Left ventricle myocardium inferior (tissue), 1 donor: ENCODE data around the gene METAP1. TPM values are rescaled to one million over a fixed set of nuclear protein-coding genes. Genes with fewer than 3 reads are reported as not detected.
"Not testable (repeated sequence)": the region's sequence is repeated elsewhere in the genome, so short reads cannot be mapped to it uniquely, and the experiment has no call there.

Experiments used
- DNase-seq: peaks from one replicate; pipeline ENCODE4 v3.0.0-alpha.2; 2020
- H3K27ac ChIP-seq: fragments of 200-600 bp; replicated peaks from 2 replicates; pipeline ENCODE4 v1.8.0; 2021
- H3K27me3 ChIP-seq: fragments of 200-600 bp; 2 replicates; pipeline ENCODE4 v1.8.0; 2021; ENCODE audit warnings: low read depth
- H3K36me3 ChIP-seq: fragments of 200-600 bp; 2 replicates; pipeline ENCODE4 v1.8.0; 2021
- H3K4me1 ChIP-seq: fragments of 200-600 bp; 2 replicates; pipeline ENCODE4 v1.8.0; 2021
- H3K4me3 ChIP-seq: fragments of 200-600 bp; 2 replicates; pipeline ENCODE4 v1.8.0; 2021; ENCODE audit warnings: mild to moderate bottlenecking, moderate library complexity
- H3K9me3 ChIP-seq: fragments of 200-600 bp; replicated peaks from 2 replicates; pipeline ENCODE4 v1.8.0; 2021
- intact Hi-C: fragments of 100-400 bp; cut with micrococcal nuclease; formaldehyde crosslinking; loops from one replicate; pipeline ENCODE4 v1.11.0; 2022
- total RNA-seq: library from RNA; stranded (reverse); fragmentation: NEBNext Ultra II Directional; extraction: Animal tissue kit (Norgen Biotek cat#: 25700); gene quantifications from one replicate; pipeline ENCODE4 v1.2.1, GENCODE V29; 2021
- TF ChIP-seq, protein P1 (sequence below): fragments of 200-600 bp; IDR thresholded peaks from 2 replicates; pipeline ENCODE4 v1.8.0; 2021; ENCODE audit warnings: antibody characterized with exemption, mild to moderate bottlenecking, borderline replicate concordance
- donor health status: DM: no; HTN: yes; CAD: no; lungs with severe emphysema.

The METAP1 gene
- total RNA-seq, 1 donor from 2014 or later = 50.8 TPM

DNA sequence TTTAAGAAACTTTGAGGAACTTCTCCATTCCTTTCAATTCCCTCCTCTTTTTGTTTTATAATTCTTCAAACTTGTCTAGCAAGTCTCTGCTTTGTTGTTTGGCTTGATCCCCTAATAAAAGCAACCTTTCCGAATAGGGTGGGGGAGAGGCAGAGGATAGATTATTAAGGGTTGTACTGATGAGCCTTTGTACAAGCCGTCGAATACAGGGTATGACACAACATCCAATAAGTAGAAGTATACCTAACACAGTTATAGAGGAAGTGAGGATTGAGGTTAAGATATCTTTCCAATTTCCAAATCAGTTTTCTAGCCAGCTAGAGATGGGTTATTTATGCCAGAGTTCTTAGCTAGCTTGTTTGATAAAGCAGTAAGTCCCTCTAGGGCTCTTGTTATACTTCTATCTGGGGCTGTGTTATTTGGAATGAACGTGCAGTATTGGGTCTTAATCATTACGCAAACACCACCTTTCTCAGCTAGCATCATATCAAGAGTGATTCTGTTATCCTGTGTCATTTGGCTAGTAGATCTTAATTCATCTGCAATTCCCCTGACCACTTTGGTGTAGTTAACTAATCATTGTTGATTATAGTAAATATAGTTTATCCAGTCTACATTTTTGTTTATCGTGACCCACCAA lies 18.5 kb downstream of the METAP1 start:
- intact Hi-C loops = no loop called here
- H3K36me3 ChIP-seq = no peaks in the 10 kb centered on the region
- peaks cover 26% of the 10 kb centered on the region for H3K4me1 ChIP-seq
- peak overlapping the region; percentile 54 for H3K4me3 ChIP-seq
- peaks cover 24% of the 10 kb centered on the region for H3K9me3 ChIP-seq
- H3K27ac ChIP-seq = peak overlapping the region; percentile 86
- TF ChIP-seq, protein P1, sequence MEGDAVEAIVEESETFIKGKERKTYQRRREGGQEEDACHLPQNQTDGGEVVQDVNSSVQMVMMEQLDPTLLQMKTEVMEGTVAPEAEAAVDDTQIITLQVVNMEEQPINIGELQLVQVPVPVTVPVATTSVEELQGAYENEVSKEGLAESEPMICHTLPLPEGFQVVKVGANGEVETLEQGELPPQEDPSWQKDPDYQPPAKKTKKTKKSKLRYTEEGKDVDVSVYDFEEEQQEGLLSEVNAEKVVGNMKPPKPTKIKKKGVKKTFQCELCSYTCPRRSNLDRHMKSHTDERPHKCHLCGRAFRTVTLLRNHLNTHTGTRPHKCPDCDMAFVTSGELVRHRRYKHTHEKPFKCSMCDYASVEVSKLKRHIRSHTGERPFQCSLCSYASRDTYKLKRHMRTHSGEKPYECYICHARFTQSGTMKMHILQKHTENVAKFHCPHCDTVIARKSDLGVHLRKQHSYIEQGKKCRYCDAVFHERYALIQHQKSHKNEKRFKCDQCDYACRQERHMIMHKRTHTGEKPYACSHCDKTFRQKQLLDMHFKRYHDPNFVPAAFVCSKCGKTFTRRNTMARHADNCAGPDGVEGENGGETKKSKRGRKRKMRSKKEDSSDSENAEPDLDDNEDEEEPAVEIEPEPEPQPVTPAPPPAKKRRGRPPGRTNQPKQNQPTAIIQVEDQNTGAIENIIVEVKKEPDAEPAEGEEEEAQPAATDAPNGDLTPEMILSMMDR = no peak
- H3K27me3 ChIP-seq = no peaks in the 10 kb centered on the region
- no peak for DNase-seq

DNA sequence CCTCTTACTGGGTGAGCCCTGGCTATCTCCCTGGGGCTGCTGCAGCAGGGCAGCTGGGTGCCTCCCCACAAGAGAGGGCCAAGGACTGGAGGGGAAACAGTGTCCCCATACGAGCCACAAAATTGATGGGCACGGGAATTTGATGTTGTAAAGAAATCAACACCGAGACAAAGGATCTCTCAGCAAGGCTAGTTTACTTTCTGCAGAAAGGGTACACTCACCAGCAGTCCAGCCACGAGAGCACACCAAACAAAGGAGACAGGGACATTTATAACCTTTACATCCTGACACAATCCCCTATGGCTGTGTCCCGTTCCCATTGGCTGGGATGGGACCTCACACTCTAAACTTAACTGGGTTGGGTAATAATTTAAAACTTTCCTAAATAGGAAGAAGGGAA lies 25.9 kb downstream of the METAP1 start:
- TF ChIP-seq, protein P1 = no peak
- Histone ChIP-seq H3K9me3 (peaks cover 20% of the 10 kb centered on the region), H3K27ac (peak overlapping the region; percentile 12), H3K4me3 (no peak overlapping the region), H3K4me1 (peaks cover 49% of the 10 kb centered on the region), H3K36me3 (peaks cover 15% of the 10 kb centered on the region), H3K27me3 (no peaks in the 10 kb centered on the region)
- intact Hi-C loops = no loop called here
- DNase-seq = no peak

DNA sequence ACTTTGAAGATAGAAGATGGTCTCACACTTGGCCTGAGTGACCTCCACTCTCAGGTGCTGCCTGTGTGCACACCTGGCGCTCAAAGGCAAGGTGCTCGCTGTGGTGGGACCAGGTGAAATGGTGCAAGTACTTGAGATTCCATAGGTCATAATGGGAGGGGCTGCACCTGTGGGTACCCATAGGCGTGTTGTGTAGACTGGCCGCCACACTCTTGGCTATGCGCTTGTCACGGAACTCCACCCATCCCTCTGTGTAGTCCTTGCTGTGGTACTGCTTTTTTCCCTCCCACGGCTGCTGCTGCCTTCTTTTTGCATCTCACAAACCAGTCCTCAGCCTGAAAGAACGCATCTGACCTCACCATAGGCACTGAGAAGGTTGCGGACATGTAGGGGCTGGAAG lies 27.0 kb downstream of the METAP1 start:
- no peak overlapping the region for H3K27ac ChIP-seq
- peaks cover 49% of the 10 kb centered on the region for H3K4me1 ChIP-seq
- H3K9me3 ChIP-seq = peaks cover 20% of the 10 kb centered on the region
- no peak overlapping the region for H3K4me3 ChIP-seq
- TF ChIP-seq, protein P1 = no peak
- intact Hi-C loops = no loop called here
- no peaks in the 10 kb centered on the region for H3K27me3 ChIP-seq
- peaks cover 15% of the 10 kb centered on the region for H3K36me3 ChIP-seq
- DNase-seq = no peak

DNA sequence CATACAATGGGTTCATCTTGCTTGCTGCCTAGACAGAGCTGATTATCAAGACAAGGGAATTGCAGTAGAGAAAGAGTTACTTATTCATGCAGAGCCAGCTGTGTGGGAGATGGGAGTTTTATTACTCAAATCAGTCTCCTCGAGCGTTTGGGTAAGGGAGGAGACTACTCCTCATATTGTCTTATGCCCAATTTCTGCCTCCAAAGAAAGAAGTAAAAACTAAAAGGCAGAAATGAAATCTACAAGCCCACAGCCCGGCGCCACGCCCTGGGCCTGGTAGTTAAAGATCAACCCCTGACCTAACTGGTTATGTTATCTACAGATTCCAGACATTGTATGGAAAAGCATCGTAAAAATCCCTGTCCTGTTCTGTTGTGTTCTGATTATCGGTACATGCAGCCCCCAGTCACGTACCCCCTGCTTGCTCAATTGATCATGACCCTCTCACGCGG lies 28.3 kb downstream of the METAP1 start:
- H3K27me3 ChIP-seq, H3K27ac ChIP-seq, DNase-seq, intact Hi-C loops, H3K4me3 ChIP-seq: not testable (repeated sequence)
- Histone ChIP-seq H3K36me3 (peaks cover 15% of the 10 kb centered on the region), H3K9me3 (peaks cover 20% of the 10 kb centered on the region), H3K4me1 (peaks cover 62% of the 10 kb centered on the region)

DNA sequence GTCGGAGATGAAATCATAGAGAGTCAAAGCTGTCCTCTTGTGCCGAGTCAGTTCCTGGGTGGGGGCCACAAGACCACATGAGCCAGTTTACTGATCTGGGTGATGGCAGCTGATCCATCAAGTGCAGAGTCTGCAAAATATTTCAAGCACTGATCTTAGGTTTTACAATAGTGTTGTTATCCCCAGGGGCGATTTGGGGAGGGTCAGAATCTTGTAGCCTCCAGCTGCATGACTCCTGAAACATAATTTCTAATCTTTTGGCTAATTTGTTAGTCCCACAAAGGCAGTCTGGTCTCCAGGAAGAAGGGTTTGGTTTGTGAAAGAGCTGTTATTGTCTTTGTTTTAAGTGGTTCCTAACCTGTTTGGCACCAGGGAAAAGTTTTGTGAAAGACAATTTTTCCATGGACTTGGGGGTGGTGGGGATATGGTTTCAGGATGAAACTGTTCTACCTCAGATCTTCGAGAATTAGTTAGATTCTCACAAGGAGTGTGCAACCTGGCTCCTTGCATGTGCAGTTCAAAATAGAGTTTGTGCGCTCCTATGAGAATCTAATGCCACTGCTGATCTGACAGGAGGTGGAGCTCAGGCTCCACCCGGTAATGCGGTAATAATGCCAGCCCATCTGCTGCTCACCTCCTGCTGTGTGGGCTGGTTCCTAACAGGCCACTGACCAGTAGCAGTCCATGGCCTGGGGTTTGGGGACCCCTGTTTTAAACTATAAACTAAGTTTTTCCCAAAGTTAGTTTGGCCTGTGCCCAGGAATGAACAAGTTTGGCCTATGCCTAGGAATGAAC lies 29.2 kb downstream of the METAP1 start:
- peak overlapping the region; percentile 68 for H3K27ac ChIP-seq
- intact Hi-C loops = no loop called here
- no peaks in the 10 kb centered on the region for H3K27me3 ChIP-seq
- H3K36me3 ChIP-seq = peaks cover 15% of the 10 kb centered on the region
- peak; percentile 15 for DNase-seq
- TF ChIP-seq, protein P1 = peak; percentile 32
- H3K4me3 ChIP-seq = no peak overlapping the region
- H3K9me3 ChIP-seq = peaks cover 20% of the 10 kb centered on the region
- peaks cover 66% of the 10 kb centered on the region for H3K4me1 ChIP-seq

DNA sequence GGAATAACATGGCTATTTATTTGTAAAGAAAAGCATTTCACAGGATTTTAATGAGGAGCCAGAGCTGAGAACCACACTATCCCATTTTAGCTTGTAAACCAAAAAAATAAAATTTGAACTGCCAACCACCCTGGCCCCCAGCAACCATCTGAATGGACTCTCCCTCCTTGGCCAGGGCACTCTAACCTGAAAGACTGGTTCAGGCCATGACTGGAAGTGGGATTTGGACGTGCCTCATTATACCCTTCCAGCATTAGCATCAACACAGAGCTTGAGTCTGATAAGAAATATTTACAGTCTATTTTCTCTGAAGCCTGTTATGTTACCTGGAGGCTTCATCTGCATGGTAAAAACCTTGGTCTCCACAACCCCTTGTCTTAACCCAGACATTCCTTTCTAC lies 30.0 kb downstream of the METAP1 start:
- Histone ChIP-seq H3K36me3 (peaks cover 11% of the 10 kb centered on the region), H3K4me3 (no peak overlapping the region), H3K27ac (peak overlapping the region; percentile 68), H3K4me1 (peaks cover 66% of the 10 kb centered on the region), H3K9me3 (peaks cover 15% of the 10 kb centered on the region), H3K27me3 (no peaks in the 10 kb centered on the region)
- intact Hi-C loops = no loop called here
- DNase-seq = no peak
- TF ChIP-seq, protein P1 = no peak
